GM12873 (cell line): Measurements from ENCODE around the gene STX16.

Experiments
- TF ChIP-seq, protein P1 (sequence below): IDR thresholded peaks from 2 replicates; pipeline ENCODE4 v1.5.1; 2012; ENCODE audit warnings: low read depth, mild to moderate bottlenecking, moderate library complexity, low read length, control low read depth; ENCODE audit not compliant: insufficient read depth; ENCODE audit errors: missing control alignments

The STX16 gene

DNA sequence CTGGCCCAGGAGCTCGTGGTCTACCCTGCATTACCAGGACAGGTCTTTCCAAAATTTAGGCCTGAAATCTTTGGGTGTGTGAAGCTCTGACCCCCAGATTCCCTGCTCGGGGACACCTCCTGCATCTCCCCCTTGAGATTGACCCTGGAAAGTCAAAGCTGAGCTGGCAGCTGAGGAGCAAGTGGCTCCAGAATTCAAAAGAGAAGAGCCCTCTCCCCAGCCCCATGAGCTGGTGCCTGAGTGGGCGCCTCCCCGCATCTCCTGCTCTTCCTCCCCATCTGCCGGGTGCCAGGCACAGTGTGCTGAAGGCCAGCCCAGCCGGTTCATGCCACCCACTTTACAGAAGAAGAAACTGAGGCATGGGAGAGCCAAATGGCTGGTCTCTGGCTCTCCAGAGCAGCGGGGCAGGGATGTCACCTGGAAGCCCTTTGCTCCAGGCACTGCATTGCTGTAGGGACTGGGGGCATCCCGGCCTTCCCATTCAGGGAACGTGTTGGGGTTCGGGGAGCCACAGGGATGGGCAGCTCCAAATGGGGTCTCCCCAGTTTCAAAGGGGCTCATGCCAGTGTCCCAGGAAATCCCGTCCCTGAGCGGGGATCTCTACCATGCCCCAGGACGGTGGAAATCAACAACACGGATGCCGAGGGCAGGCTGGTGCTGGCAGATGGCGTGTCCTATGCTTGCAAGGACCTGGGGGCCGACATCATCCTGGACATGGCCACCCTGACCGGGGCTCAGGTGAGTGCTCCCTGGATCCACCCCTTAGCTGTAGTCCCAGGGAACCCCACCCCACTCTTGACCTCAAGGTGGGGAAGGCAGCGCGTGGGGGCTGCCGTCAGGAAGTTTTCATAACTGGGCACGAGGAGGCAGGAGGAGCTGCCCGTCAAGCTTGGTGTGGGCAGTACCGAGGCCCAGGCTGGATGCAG lies 62.0 kb downstream of the STX16 start:
- TF ChIP-seq, protein P1, sequence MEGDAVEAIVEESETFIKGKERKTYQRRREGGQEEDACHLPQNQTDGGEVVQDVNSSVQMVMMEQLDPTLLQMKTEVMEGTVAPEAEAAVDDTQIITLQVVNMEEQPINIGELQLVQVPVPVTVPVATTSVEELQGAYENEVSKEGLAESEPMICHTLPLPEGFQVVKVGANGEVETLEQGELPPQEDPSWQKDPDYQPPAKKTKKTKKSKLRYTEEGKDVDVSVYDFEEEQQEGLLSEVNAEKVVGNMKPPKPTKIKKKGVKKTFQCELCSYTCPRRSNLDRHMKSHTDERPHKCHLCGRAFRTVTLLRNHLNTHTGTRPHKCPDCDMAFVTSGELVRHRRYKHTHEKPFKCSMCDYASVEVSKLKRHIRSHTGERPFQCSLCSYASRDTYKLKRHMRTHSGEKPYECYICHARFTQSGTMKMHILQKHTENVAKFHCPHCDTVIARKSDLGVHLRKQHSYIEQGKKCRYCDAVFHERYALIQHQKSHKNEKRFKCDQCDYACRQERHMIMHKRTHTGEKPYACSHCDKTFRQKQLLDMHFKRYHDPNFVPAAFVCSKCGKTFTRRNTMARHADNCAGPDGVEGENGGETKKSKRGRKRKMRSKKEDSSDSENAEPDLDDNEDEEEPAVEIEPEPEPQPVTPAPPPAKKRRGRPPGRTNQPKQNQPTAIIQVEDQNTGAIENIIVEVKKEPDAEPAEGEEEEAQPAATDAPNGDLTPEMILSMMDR: no peak

DNA sequence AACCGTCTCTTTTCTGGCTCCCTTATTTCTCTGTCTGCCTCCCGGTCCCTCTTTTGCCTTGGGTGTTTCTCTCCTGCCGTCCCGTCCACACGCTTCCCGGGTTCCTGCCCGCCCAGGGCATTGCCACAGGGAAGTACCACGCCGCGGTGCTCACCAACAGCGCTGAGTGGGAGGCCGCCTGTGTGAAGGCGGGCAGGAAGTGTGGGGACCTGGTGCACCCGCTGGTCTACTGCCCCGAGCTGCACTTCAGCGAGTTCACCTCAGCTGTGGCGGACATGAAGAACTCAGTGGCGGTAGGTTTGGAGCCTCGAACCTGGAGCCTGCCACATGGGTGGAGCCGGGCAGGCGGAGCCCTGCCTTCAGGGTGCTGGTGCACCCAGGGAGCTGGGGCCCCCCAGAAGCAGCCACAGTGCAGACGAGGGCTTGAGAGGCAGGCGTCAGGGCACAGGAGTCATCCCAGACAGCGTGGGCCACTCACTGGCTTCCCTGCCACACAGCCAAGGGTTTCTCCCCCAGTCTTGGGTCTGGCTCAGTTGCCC lies 62.8 kb downstream of the STX16 start:
- TF ChIP-seq, protein P1: no peak

DNA sequence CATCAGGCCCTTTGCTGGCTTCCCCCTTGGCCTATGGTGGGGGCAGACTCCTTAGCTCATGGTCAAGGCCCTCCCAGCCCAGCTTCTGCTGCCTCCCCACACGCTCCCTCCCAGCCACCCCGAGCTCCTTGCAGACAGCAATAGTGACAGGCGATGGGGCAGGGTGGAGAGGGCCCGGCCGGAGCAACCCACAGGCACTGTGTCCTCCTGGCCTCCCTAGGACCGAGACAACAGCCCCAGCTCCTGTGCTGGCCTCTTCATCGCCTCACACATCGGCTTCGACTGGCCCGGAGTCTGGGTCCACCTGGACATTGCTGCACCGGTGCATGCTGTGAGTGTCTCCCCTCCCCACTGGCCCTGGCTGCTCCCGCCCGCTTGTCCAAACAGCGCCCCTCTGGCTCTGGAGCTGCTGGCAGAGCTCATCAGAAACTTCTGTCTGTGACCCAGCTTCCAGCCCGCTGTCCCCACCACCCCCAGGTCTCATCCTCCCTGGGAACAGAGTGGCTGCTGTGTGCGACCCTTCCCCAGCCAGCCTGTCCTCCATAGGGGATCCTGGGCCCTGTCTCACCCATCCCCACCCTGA lies 63.3 kb downstream of the STX16 start:
- TF ChIP-seq, protein P1: no peak

DNA sequence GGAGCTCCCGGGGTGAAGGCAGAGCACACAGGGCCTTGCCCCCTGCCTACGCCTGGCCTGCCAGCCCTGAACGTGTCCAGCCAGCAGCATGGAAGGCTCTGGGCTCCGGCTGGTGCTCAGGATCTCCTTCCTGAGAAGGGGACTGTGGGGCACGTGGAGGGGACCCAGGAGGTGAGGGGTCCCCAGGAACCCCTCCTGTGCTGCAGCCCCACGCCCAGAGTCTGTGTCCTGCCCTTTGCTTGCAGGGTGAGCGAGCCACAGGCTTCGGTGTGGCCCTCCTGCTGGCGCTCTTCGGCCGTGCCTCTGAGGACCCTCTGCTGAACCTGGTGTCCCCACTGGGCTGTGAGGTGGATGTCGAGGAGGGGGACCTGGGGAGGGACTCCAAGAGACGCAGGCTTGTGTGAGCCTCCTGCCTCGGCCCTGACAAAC lies 63.9 kb downstream of the STX16 start:
- TF ChIP-seq, protein P1: no peak

DNA sequence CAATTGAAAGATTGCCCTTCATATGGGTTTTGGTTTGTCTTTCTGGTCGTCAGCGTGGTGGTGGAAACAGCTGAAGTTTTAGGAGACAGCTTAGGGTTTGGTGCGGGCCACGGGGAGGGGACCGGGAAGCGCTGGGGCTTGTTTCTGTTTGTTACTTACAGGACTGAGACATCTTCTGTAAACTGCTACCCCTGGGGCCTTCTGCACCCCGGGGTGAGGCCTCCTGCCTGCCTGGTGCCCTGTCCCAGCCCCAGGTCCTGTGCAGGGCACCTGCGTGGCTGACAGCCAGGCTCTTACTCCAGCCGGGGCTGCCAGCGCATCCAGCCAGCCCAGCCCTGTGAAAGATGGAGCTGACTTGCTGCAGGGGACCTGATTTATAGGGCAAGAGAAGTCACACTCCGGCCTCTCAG lies 64.3 kb downstream of the STX16 start:
- TF ChIP-seq, protein P1: no peak

DNA sequence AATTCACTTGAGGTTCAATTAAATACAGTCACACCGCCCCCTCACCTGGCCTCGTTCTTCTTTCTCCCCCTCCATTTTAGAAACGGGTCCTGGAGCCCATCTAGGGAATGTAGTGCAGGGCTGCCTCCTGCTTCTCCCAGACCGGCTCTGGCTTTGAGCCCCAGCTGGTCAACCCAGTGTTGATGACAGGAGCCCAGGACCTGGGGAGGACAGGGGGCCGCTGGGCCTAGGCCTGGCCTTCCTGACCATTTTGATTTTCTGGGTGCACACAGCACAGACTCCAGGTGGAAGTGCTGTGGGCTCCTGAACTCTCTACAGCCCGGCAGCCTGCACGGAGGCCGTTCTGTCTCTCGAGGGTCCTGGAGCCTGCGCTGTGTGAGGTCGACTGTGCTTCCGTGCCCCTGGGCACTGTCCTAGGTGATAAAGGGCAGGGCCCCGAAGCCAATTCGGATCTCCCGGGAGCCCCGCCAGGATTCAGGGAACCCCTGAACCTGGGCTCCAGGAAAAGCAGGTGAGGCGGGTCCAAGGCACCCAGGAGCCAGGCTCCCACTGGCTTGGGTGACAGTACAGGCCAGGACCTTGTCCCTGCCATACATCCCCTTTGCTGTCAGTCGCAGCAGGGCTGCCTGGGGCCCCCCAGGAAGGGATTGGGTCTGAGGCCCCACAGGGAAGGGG lies 64.9 kb downstream of the STX16 start:
- TF ChIP-seq, protein P1: no peak

DNA sequence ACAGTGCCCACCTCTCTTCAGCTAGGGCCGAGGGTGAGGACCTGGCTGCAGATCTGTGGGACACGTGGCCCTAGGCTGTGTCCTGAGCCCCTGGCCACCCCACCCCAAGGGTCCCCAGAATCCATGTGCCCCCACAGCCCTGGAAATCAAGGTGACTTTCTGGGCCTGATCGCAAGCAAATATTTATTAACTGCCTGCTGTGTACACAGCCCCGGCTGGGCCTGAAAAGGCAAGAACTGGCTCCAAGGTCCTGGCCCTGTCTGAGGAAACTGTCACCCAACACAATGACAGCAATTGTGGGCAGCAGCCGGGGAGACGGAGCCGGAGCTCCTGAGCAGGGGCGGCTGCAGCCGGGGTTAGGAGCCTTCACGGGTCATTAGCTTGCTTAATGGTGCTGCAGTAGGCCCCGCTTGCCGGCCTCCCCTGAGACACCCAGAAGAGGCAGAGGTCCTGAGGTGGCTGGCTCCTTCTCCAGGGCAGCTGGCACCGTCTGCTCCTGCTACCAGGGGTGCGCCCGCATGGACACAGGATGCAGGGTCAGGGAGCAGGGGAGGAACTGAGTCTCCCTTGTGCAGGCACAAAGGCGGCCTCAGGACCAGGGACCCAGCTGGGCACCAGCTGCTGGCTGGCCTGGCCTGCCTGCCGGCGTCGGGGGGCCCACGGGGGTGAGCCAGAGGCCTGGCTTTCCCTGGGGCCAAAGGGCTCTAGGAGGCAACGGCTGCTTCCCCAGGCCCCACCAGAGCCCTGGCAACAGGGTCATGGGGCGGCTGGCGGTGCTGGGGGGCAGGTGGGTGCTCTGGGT lies 65.6 kb downstream of the STX16 start:
- TF ChIP-seq, protein P1: no peak
